ENCODE measurements around the gene NUTF2. TPM values are rescaled to one million over a fixed set of nuclear protein-coding genes. Genes with fewer than 3 reads are reported as not detected.

NUTF2 gene
- polyA plus RNA-seq, 1 experiment, result 151 TPM

- DNase-seq (ENCODE audit: low read depth, low spot score), result no peak
- ChIA-PET POLR2A (no interaction called here), CTCF (no interaction called here)
- Histone ChIP-seq H3K4me3 (ENCODE audit: low read depth, low read length) (no peak overlapping the region), H3K27me3 (ENCODE audit: control insufficient read depth, insufficient read depth, low read length) (no peaks in the 10 kb centered on the region), H3K9me3 (ENCODE audit: control insufficient read depth, insufficient read depth, low read length) (no peaks in the 10 kb centered on the region), H3K27ac (ENCODE audit: low read depth, low read length) (no peak overlapping the region)
- TF ChIP-seq, protein P1, sequence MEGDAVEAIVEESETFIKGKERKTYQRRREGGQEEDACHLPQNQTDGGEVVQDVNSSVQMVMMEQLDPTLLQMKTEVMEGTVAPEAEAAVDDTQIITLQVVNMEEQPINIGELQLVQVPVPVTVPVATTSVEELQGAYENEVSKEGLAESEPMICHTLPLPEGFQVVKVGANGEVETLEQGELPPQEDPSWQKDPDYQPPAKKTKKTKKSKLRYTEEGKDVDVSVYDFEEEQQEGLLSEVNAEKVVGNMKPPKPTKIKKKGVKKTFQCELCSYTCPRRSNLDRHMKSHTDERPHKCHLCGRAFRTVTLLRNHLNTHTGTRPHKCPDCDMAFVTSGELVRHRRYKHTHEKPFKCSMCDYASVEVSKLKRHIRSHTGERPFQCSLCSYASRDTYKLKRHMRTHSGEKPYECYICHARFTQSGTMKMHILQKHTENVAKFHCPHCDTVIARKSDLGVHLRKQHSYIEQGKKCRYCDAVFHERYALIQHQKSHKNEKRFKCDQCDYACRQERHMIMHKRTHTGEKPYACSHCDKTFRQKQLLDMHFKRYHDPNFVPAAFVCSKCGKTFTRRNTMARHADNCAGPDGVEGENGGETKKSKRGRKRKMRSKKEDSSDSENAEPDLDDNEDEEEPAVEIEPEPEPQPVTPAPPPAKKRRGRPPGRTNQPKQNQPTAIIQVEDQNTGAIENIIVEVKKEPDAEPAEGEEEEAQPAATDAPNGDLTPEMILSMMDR (IDR thresholded peaks at IDR 0.05; ENCODE audit: low read depth, low read length), result no peak
Measured at GRCh38 chr16:67901734-67902133, 55.0 kb downstream of the NUTF2 start.

DNA sequence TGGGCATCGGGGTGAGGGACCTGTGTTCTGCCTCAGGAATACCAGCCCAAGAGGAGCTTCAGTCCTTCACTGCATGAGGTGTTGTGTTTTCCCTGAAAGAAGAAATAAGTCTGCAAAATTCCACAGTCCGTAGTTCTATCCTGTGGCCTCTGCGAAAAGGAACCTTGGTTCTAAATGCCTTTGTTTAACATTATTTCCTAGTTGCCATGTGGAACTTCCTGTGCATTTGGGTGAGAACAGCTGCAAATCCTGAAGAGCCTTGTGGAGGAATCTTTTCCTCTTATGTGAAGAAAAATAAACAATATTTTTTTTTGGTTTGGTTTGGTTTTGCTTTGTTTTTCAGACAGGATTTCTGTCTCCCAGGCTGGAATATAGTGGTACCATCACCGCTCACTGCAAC is 56.1 kb downstream of the NUTF2 start:
- H3K27ac ChIP-seq (ENCODE audit: low read depth, low read length), result no peak overlapping the region
- ChIA-PET CTCF (interaction anchor here (2.1 kb wide), 1 partner anchor 87 kb away, joined by 8 read pairs; no protein-coding TSS in a partner anchor), POLR2A (no interaction called here)
- H3K27me3 ChIP-seq (ENCODE audit: control insufficient read depth, insufficient read depth, low read length), result no peaks in the 10 kb centered on the region
- H3K9me3 ChIP-seq (ENCODE audit: control insufficient read depth, insufficient read depth, low read length), result no peaks in the 10 kb centered on the region
- TF ChIP-seq, protein P1 (IDR thresholded peaks at IDR 0.05; ENCODE audit: low read depth, low read length), result no peak
- H3K4me3 ChIP-seq (ENCODE audit: low read depth, low read length), result no peak overlapping the region
- no peak for DNase-seq (ENCODE audit: low read depth, low spot score)

GRCh38 chr16:67907397-67908180 is 60.9 kb downstream of the NUTF2 start:
- no peaks in the 10 kb centered on the region for H3K9me3 ChIP-seq (ENCODE audit: control insufficient read depth, insufficient read depth, low read length)
- no peak for DNase-seq (ENCODE audit: low read depth, low spot score)
- H3K27me3 ChIP-seq (ENCODE audit: control insufficient read depth, insufficient read depth, low read length), result no peaks in the 10 kb centered on the region
- no peak overlapping the region for H3K27ac ChIP-seq (ENCODE audit: low read depth, low read length)
- CTCF ChIA-PET, result no interaction called here
- POLR2A ChIA-PET, result interaction anchor here (0.5 kb wide), 1 partner anchor 30 kb away, joined by 10 read pairs; no protein-coding TSS in a partner anchor
- H3K4me3 ChIP-seq (ENCODE audit: low read depth, low read length), result no peak overlapping the region
- TF ChIP-seq, protein P1 (IDR thresholded peaks at IDR 0.05; ENCODE audit: low read depth, low read length), result no peak

DNA sequence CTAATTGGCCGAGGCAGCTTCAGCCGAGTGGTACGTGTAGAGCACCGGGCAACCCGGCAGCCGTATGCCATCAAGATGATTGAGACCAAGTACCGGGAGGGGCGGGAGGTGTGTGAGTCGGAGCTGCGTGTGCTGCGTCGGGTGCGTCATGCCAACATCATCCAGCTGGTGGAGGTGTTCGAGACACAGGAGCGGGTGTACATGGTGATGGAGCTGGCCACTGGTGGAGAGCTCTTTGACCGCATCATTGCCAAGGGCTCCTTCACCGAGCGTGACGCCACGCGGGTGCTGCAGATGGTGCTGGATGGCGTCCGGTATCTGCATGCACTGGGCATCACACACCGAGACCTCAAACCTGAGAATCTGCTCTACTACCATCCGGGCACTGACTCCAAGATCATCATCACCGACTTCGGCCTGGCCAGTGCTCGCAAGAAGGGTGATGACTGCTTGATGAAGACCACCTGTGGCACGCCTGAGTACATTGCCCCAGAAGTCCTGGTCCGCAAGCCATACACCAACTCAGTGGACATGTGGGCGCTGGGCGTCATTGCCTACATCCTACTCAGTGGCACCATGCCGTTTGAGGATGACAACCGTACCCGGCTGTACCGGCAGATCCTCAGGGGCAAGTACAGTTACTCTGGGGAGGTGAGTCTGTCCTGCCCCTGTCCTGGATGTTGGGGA is 62.5 kb downstream of the NUTF2 start:
- Histone ChIP-seq H3K27me3 (ENCODE audit: control insufficient read depth, insufficient read depth, low read length) (no peaks in the 10 kb centered on the region), H3K27ac (ENCODE audit: low read depth, low read length) (no peak overlapping the region), H3K4me3 (ENCODE audit: low read depth, low read length) (no peak overlapping the region), H3K9me3 (ENCODE audit: control insufficient read depth, insufficient read depth, low read length) (no peaks in the 10 kb centered on the region)
- no peak for DNase-seq (ENCODE audit: low read depth, low spot score)
- ChIA-PET CTCF (no interaction called here), POLR2A (no interaction called here)
- TF ChIP-seq, protein P1 (IDR thresholded peaks at IDR 0.05; ENCODE audit: low read depth, low read length), result no peak

DNA sequence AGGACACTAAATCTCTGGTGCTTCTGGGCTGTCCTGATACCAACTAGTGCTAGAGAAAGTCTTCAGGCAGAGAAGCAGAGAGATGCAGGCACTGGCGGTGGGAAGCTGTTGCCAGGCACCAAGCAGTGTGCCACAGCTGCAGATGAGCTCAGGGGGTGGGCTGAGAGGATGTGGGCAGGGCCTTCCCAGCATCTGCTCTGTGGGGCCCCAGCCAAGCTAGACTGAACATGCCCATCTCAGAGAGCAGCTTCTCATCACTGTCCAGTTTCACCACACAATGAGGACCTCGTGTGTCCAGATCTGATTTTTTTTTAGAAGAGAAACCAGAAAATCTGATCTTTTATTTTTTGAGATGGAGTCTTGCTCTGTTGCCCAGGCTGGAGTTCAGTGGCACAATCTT is 63.4 kb downstream of the NUTF2 start:
- ChIA-PET CTCF (interaction anchor here (0.5 to 2.1 kb wide), 3 partner anchors 93 to 239 kb away, joined by 3 to 10 read pairs (median 3); no protein-coding TSS in a partner anchor), POLR2A (no interaction called here)
- peak; percentile 42 for DNase-seq (ENCODE audit: low read depth, low spot score)

More for the DNA sequence above, 63.4 kb downstream of the NUTF2 start:
- no peaks in the 10 kb centered on the region for H3K27me3 ChIP-seq (ENCODE audit: control insufficient read depth, insufficient read depth, low read length)
- H3K4me3 ChIP-seq (ENCODE audit: low read depth, low read length), result no peak overlapping the region
- TF ChIP-seq, protein P1 (IDR thresholded peaks at IDR 0.05; ENCODE audit: low read depth, low read length), result no peak
- no peak overlapping the region for H3K27ac ChIP-seq (ENCODE audit: low read depth, low read length)
- H3K9me3 ChIP-seq (ENCODE audit: control insufficient read depth, insufficient read depth, low read length), result no peaks in the 10 kb centered on the region
